HepG2 (cell line): Measurements from ENCODE around the gene C1S. TPM values are rescaled to one million over a fixed set of nuclear protein-coding genes. Genes with fewer than 3 reads are reported as not detected.

Experiments
- ATF5 ChIP-seq: sonication (generic); formaldehyde crosslinking; IDR thresholded peaks from 2 replicates; pipeline ENCODE4 v1.4.0; 2020; ENCODE audit warnings: mild to moderate bottlenecking, low read depth, missing genetic modification reagents
- GFI1 ChIP-seq: sonication (generic); formaldehyde crosslinking; IDR thresholded peaks from 2 replicates; pipeline ENCODE4 v1.5.0; 2020; ENCODE audit warnings: missing genetic modification reagents, mild to moderate bottlenecking, borderline replicate concordance
- HMGXB3 ChIP-seq: sonication (generic); formaldehyde crosslinking; IDR thresholded peaks from 2 replicates; pipeline ENCODE4 v1.4.0; 2020; ENCODE audit warnings: missing genetic modification reagents, borderline replicate concordance
- MED8 ChIP-seq: sonication (generic); formaldehyde crosslinking; IDR thresholded peaks from 2 replicates; pipeline ENCODE4 v1.8.1; 2023; ENCODE audit warnings: mild to moderate bottlenecking, missing genetic modification reagents; ENCODE audit not compliant: insufficient replicate concordance
- RAD21 ChIP-seq: fragments of 450-650 bp; formaldehyde crosslinking; IDR thresholded peaks from 2 replicates; pipeline ENCODE4 v1.5.0; 2020; ENCODE audit warnings: mild to moderate bottlenecking
- SP1 ChIP-seq, 2 experiments: fragments of 450-650 bp in 1 of 2; sonication (generic) in 1 of 2; formaldehyde crosslinking in 1 of 2; IDR thresholded peaks; 2 replicates each; pipeline versions ENCODE4 v1.4.0 to v1.6.1; 2016 to 2020; ENCODE audit warnings: missing genetic modification reagents in 1 of 2
- TBX3 ChIP-seq: fragments of 450-650 bp; IDR thresholded peaks from 2 replicates; pipeline ENCODE4 v1.6.1; 2017; ENCODE audit warnings: antibody characterized with exemption, mild to moderate bottlenecking, inconsistent platforms, borderline replicate concordance
- ZNF24 ChIP-seq: fragments of 450-650 bp; IDR thresholded peaks from 2 replicates; pipeline ENCODE4 v1.6.1; 2017; ENCODE audit warnings: antibody characterized with exemption, mild to moderate bottlenecking
- ZNF574 ChIP-seq: sonication (generic); formaldehyde crosslinking; IDR thresholded peaks from 2 replicates; pipeline ENCODE4 v1.4.0; 2020; ENCODE audit warnings: missing genetic modification reagents
- ZNF607 ChIP-seq: sonication (generic); formaldehyde crosslinking; IDR thresholded peaks from 2 replicates; pipeline ENCODE4 v1.5.1; 2020; ENCODE audit warnings: missing genetic modification reagents, mild to moderate bottlenecking, borderline replicate concordance
- ZNF609 ChIP-seq: sonication (generic); formaldehyde crosslinking; IDR thresholded peaks from 2 replicates; pipeline ENCODE4 v1.4.0; 2020; ENCODE audit warnings: mild to moderate bottlenecking, missing genetic modification reagents, borderline replicate concordance
- ZNF709 ChIP-seq: sonication (generic); formaldehyde crosslinking; IDR thresholded peaks from 2 replicates; pipeline ENCODE4 v1.5.0; 2020; ENCODE audit warnings: mild to moderate bottlenecking, missing genetic modification reagents
- ZNF772 ChIP-seq: sonication (generic); formaldehyde crosslinking; IDR thresholded peaks from 2 replicates; pipeline ENCODE4 v1.5.0; 2020; ENCODE audit warnings: mild to moderate bottlenecking, missing genetic modification reagents
- ZNF777 ChIP-seq: sonication (generic); formaldehyde crosslinking; IDR thresholded peaks from 2 replicates; pipeline ENCODE4 v1.4.0; 2020; ENCODE audit warnings: missing genetic modification reagents
- polyA plus RNA-seq, 8 experiments: library from polyadenylated mRNA; depleted of rRNA in 3 of 8; stranded (reverse) in 7 of 8; unstranded in 1 of 8; fragments of >200 nt; fragmentation: Illumina TruSeq in 4 of 8; extraction: Trizol in 4 of 8; gene quantifications; 2 replicates each; pipeline versions ENCODE4 v1.2.1 to v1.2.3, GENCODE V29; 2011 to 2016; ENCODE audit warnings: low read depth in 4 of 8, missing spikeins in 1 of 8, mixed read lengths in 1 of 8; ENCODE audit not compliant: insufficient read depth in 1 of 8
- total RNA-seq, 5 experiments: library from RNA; depleted of rRNA; stranded (reverse); fragments of >200 nt; fragmentation: Illumina TruSeq; extraction: Trizol; gene quantifications; 2 replicates each; pipeline ENCODE4 v1.2.3, GENCODE V29; 2016; ENCODE audit warnings: low read depth in 1 of 5

Gene C1S
- total and polyA plus RNA-seq, 2 of the 13 experiments (the other 11 are each of a cell fraction or from before 2014, with no cell fraction given), result 14.5 to 18.2 TPM

GRCh38 chr12:7108003-7108795, 47.7 kb downstream of the C1S start (continued):
- TF ChIP-seq HMGXB3 (CRISPR knock-in tag) (peak; percentile 77), ZNF574 (CRISPR knock-in tag) (peak; percentile 65; the same call in 1 of the 2 replicates), ZNF777 (0 out of 2 replicates have a peak, but pooled peaks have one; percentile 15), ZNF709 (0 out of 2 replicates have a peak, but pooled peaks have one; percentile 70), ZNF607 (CRISPR knock-in tag) (peak; percentile 74), RAD21 (CRISPR knock-in tag) (peak; percentile 10; the same call in 1 of the 2 replicates), ATF5 (CRISPR knock-in tag) (no peak), GFI1 (CRISPR knock-in tag) (peak; percentile 12; the same call in 1 of the 2 replicates), ZNF609 (CRISPR knock-in tag) (0 out of 2 replicates have a peak, but pooled peaks have one; percentile 17), SP1 (IDR thresholded peaks at IDR 0.05) (no peak), SP1 (CRISPR knock-in tag; IDR thresholded peaks at IDR 0.05) (no peak), ZNF24 (no peak), MED8 (CRISPR knock-in tag) (no peak), TBX3 (no peak), ZNF772 (peak; percentile 36; the same call in 1 of the 2 replicates)
